PFSK-1 (cell line): ENCODE measurements around the gene HLF.

Source experiments
- FOXP2 ChIP-seq: optimal IDR thresholded peaks from 2 replicates; pipeline ENCODE3; 2011; ENCODE audit warnings: borderline replicate concordance, control low read depth, inconsistent platforms; ENCODE audit not compliant: insufficient read depth; ENCODE audit errors: extremely low read length, extremely low read depth
- POLR2AphosphoS5 ChIP-seq: IDR thresholded peaks from 2 replicates; pipeline ENCODE4 v1.6.1; 2012; ENCODE audit warnings: low read depth, mild to moderate bottlenecking, control low read depth, low read length, moderate library complexity
- REST ChIP-seq, 2 experiments: IDR thresholded peaks; 2 replicates each; pipeline versions ENCODE4 v1.6.1 to v1.8.0; 2011 to 2012; ENCODE audit warnings: low read depth in 2 of 2, low read length in 2 of 2, control low read depth in 1 of 2, inconsistent platforms in 1 of 2, mild to moderate bottlenecking in 1 of 2, moderate library complexity in 1 of 2; ENCODE audit not compliant: insufficient read depth in 1 of 2
- SIN3A ChIP-seq: IDR thresholded peaks from 2 replicates; pipeline ENCODE4 v1.6.1; 2012; ENCODE audit warnings: mild to moderate bottlenecking, low read length, moderate library complexity, borderline replicate concordance; ENCODE audit not compliant: insufficient read depth
- TAF1 ChIP-seq: IDR thresholded peaks from 2 replicates; pipeline ENCODE4 v1.6.1; 2012; ENCODE audit warnings: low read length, control low read depth, borderline replicate concordance; ENCODE audit not compliant: insufficient read depth

DNA sequence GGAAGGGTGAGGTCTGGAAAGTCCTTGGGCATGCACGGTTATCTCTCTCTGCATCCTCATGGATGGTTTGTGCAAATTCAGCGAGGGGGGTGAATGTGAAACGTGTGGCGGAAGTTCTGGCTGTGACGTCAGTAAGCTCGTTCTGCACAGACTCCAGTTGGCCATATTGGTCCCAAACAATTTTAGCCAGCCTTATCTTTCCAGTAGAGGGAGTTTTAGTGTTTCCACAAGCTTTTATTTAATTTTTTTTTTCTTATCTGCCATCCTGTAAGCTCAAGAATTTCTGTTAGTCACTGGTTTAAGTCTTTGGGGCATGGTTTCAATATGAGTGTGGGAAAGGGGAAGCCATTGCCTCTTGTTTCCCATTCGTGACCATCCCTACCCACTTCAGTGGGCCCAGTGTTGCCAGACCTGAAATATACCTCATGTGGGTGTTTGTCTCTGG lies 39.0 kb downstream of the HLF start:
- no peak for TF ChIP-seq TAF1
- TF ChIP-seq SIN3A, result no peak
- no peak for TF ChIP-seq POLR2AphosphoS5
- TF ChIP-seq REST (IDR thresholded peaks at IDR 0.05; ENCODE audit: insufficient read depth in 1 of 2, low read depth in 2 of 2, low read length in 2 of 2), result no peak
- TF ChIP-seq FOXP2, result no peak
